Measurements from ENCODE around the gene TCEA2.
"Not testable (repeated sequence)": the region's sequence is repeated elsewhere in the genome, so short reads cannot be mapped to it uniquely, and the experiment has no call there.

The TCEA2 gene

DNA sequence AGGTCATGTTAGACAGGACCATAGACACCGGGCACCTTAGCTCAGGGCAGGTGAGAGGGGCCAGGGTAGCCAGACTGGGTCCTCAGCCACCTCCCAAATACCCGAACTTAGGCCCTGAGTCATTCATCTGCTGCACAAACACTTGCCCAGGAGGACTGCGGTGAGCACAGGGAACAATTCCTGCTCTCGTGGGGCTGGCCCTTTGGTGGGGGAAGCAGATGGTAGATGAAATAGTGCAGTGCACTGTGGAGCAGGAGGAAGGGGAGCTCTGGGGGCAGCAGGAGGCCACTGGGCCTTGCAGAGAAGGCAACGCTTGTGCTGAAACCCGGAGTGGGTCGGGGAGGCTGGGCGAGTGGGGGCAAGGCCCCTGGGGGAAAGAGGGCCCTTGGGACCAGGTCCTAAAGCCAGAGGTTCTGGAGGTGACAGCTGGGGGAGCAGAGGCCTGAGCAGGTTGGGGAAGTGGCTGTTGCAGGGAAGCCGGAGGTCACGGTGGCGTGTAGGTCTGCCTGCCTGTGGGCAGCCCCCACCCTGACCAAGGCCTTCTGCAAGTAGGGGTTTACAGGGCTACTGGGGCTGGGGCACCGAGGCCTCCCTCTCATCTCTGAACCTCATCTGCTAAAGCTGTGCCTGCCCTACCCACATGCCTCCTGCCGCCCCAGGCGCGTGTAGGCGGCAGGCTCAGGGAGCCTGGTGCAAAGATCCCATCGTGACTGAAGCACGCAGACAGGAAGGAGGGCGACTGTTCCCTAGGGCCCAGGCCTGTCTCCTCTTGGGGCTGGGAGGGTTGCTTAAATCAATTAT, 49.0 kb downstream of the TCEA2 start:
- no peak for DNase-seq

GRCh38 chr20:64112691-64113443, 49.9 kb downstream of the TCEA2 start:
- no peak for DNase-seq

GRCh38 chr20:64113444-64113775, 50.4 kb downstream of the TCEA2 start:
- no peak for DNase-seq

- no peak for DNase-seq
These were observed 50.9 kb downstream of the TCEA2 start for GRCh38 chr20:64113796-64114355.

GRCh38 chr20:64114356-64114971, 51.5 kb downstream of the TCEA2 start:
- no peak for DNase-seq

DNA sequence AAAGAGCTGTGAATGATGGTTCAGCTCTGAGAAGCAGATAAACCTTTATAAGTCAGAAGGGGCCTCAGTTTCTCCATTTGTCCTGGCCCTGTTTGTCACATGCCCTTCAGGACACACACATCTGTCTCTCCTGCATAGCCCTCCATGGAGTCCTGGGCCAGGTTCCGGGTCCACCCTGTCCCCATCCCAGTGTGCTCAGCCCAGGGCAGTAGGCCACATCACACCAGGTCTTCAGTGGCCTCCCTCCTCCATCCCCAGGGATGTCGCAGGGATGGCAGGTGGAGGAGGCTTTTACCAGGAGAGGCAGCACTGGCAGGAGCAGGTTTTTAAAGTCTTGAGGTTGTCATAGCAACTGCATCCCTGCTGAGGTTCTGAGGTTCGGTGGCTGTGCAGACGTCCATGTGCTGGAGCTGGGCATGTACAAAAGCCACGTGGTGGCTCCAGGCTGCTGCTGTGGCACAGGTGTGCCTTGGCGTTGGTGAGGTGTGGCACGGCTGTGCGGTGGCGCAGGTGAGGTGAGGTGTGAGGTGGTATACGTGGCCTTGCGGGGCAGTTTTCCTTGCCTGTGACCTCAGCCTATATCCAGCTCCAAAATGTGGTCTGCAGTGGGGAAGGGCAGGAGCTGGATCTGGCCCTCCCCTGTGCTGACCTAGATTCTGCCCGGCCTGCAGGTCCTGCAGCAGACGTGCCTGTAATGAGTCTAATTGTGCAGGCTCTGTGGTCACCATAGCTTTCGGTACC, 52.3 kb downstream of the TCEA2 start:
- DNase-seq, result peak; percentile 45

- no peak for DNase-seq
These were observed 53.0 kb downstream of the TCEA2 start for GRCh38 chr20:64116016-64116415.

DNA sequence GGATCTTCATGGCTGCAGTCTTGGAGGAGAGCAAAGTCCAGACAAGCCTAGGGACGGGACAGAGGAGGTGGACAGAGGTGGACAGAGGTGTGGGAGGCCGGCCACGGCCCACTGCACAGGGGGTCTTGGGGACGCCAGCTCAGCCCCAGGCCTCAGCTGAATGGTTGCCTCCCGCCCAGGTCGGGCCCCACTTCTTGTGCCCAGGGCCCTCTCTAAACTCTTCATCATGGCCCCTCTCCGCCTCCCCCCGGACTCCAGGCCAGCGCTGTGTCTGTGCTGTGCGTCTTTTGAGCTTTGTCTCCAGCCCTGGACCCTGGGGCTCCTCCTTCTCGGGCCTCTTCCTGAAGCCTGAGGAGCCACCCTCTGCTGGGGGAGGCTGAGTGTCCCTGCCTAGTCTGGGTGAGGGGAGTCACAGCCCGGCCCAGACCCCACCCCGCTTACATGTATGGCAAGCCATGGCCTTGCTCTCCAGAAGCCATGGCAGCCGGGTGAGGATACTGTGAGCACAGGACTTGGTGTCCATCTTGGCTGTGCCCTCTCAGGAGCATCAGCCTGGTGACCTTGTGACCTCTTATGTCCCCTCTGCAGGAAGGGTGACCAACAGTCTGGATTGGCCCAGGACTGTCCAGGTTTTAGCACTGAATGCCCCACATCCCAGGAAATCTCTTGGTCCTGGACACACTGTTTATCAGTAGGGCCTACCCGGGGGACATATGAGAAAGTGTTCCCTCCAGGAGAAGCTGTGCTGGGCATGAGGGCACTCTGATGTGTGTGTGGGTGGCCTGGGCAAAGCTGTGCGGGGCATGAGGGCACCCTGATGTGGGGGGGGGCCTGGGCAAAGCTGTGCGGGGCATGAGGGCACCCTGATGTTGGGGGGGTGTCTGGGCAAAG, 53.8 kb downstream of the TCEA2 start:
- no peak for DNase-seq

GRCh38 chr20:64117432-64117777, 54.4 kb downstream of the TCEA2 start:
- not testable (repeated sequence) for DNase-seq

- DNase-seq, result no peak
These were observed 56.3 kb downstream of the TCEA2 start for GRCh38 chr20:64119301-64119680.

GRCh38 chr20:64119681-64120341, 56.8 kb downstream of the TCEA2 start:
- DNase-seq, result no peak

GRCh38 chr20:64121586-64121985, 58.6 kb downstream of the TCEA2 start:
- no peak for DNase-seq

All from DMS79 treated with DMSO at 0.1 percent for 48 hours (cell line).